GM23248 (cell line): ENCODE results near the gene TTLL5. TPM values are rescaled to one million over a fixed set of nuclear protein-coding genes. Genes with fewer than 3 reads are reported as not detected.

Experiments
- DNase-seq: peaks from one replicate; pipeline ENCODE4 v3.0.0-alpha.2; 2015
- H2AFZ ChIP-seq: fragments of 200-600 bp; sonication (generic); 2 replicates; pipeline ENCODE4 v1.6.1; 2016; ENCODE audit warnings: antibody characterized with exemption
- H3F3A ChIP-seq: fragments of 200-600 bp; sonication (generic); 2 replicates; pipeline ENCODE4 v1.6.1; 2016; ENCODE audit warnings: mild to moderate bottlenecking, antibody characterized with exemption, mixed run types; ENCODE audit not compliant: insufficient read depth
- H3K27ac ChIP-seq: fragments of 200-600 bp; sonication (generic); 2 replicates; pipeline ENCODE4 v1.5.1; 2016; ENCODE audit warnings: mild to moderate bottlenecking
- H3K27me3 ChIP-seq: fragments of 200-600 bp; sonication (generic); replicated peaks from 2 replicates; pipeline ENCODE4 v1.6.1; 2016; ENCODE audit warnings: mild to moderate bottlenecking; ENCODE audit not compliant: insufficient read depth
- H3K36me3 ChIP-seq: fragments of 200-600 bp; sonication (generic); 2 replicates; pipeline ENCODE4 v1.6.1; 2016; ENCODE audit warnings: low read depth, mild to moderate bottlenecking
- H3K4me1 ChIP-seq: fragments of 200-600 bp; sonication (generic); 2 replicates; pipeline ENCODE4 v1.6.1; 2016; ENCODE audit warnings: mild to moderate bottlenecking; ENCODE audit not compliant: insufficient read depth
- H3K4me2 ChIP-seq: fragments of 200-600 bp; sonication (generic); one replicate; pipeline ENCODE4 v1.6.1; 2016; ENCODE audit warnings: mild to moderate bottlenecking; ENCODE audit not compliant: unreplicated experiment
- H3K4me3 ChIP-seq: fragments of 200-600 bp; sonication (generic); 2 replicates; pipeline ENCODE4 v1.5.1; 2016; ENCODE audit warnings: mild to moderate bottlenecking
- H3K79me2 ChIP-seq: fragments of 200-600 bp; sonication (generic); 2 replicates; pipeline ENCODE4 v1.6.1; 2016; ENCODE audit warnings: mild to moderate bottlenecking; ENCODE audit not compliant: insufficient read depth
- H3K9ac ChIP-seq: fragments of 200-600 bp; sonication (generic); 2 replicates; pipeline ENCODE4 v1.6.1; 2016; ENCODE audit warnings: mild to moderate bottlenecking
- H3K9me2 ChIP-seq: fragments of 200-600 bp; sonication (generic); 2 replicates; pipeline ENCODE4 v1.6.1; 2016; ENCODE audit warnings: mixed run types, mild to moderate bottlenecking, moderate library complexity; ENCODE audit not compliant: insufficient read depth
- H3K9me3 ChIP-seq: fragments of 200-600 bp; sonication (generic); one replicate; pipeline ENCODE4 v1.6.1; 2017; ENCODE audit warnings: low read depth
- H4K20me1 ChIP-seq: fragments of 200-600 bp; sonication (generic); 2 replicates; pipeline ENCODE4 v1.6.0; 2016; ENCODE audit not compliant: insufficient read depth
- EZH2 ChIP-seq: fragments of 200-600 bp; sonication (generic); IDR thresholded peaks from 2 replicates; pipeline ENCODE4 v1.6.1; 2018; ENCODE audit warnings: antibody characterized with exemption, mild to moderate bottlenecking; ENCODE audit not compliant: insufficient read depth, poor library complexity, severe bottlenecking
- EZH2phosphoT487 ChIP-seq: fragments of 200-600 bp; sonication (generic); IDR thresholded peaks from 2 replicates; pipeline ENCODE4 v1.6.1; 2018; ENCODE audit warnings: antibody characterized with exemption, moderate library complexity, mild to moderate bottlenecking, low read depth; ENCODE audit not compliant: insufficient read depth
- WGBS, 2 experiments: methylation state at CpG; one replicate each; pipeline ENCODE4 v1.1.6; 2015 to 2017; ENCODE audit warnings: low lambda C conversion rate in 2 of 2, low coverage in 1 of 2; ENCODE audit errors: missing lambda C conversion rate in 2 of 2; 5-methylcytosine and 5-hydroxymethylcytosine counted together
- in situ Hi-C: fragments of 300-500 bp; cut with MboI; formaldehyde crosslinking; loops from 2 replicates; pipeline ENCODE4 v1.15.0; 2020
- polyA plus RNA-seq: library from polyadenylated mRNA; unstranded; fragments of >200 nt; fragmentation: Nextera tagmentation; extraction: Ambion mirVana; gene quantifications from 2 replicates; pipeline ENCODE4 v1.2.1, GENCODE V29; 2016
- total RNA-seq: library from RNA; depleted of rRNA; stranded (reverse); fragments of >200 nt; shearing (Covaris generic); gene quantifications from 2 replicates; pipeline ENCODE4 v1.2.3, GENCODE V29; 2014

TTLL5 gene
- total and polyA plus RNA-seq, 2 experiments from 2014 or later, result 14.6 to 17.8 TPM

DNA sequence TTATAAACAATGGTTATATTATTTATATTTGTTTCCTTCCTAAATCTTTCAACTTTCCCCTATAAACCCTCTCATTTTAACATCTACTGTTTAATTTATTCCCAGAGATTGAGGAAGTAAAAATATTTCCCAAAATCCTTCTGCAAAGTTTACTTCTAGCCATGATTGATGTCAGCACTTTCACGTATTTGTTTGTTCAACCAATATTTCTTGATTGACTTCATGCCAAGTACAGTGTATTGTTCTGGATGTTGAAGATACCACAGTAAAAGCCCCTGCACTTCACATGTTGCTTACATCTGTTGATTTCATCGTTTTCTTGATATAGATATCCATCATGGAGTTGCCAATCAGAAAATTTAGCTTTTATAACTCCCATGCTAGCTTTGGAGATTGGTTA, 81.8 kb downstream of the TTLL5 start:
- no peak overlapping the region for H3K9ac ChIP-seq

DNA sequence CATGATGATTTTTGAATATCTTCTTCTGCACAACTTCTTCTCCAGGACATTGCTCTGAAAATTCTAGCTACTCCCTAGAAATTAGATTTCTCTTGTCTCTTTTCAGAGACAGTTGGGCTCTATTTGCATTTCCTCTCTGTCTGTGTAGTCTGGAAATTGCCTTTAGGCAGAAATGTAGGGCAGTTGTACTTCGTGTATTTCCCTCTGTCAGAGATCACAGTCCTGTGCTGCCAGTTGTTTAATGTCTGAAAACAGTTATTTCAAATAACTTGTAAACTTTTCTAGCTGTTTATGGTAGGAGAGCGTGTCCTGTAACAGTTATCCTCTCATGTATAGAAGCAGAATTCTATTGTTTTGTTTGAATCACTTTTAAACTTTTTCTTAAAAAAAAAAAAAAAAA, 86.9 kb downstream of the TTLL5 start:
- 97 to 100% methylated on average over 2 of the region's 2 CpGs for WGBS, 2 experiments
- H3K36me3 ChIP-seq, result 0 out of 2 replicates have a peak, but pooled peaks cover 7% of the 10 kb centered on the region
- no peak overlapping the region for H3K27ac ChIP-seq
- H3K27me3 ChIP-seq, result no peaks in the 10 kb centered on the region
- no peak overlapping the region for H3K4me3 ChIP-seq
- TF ChIP-seq EZH2 (no peak), EZH2phosphoT487 (no peak)
- H3K79me2 ChIP-seq, result no peaks in the 10 kb centered on the region
- H4K20me1 ChIP-seq, result no peaks in the 10 kb centered on the region
- DNase-seq, result no peak
- no peak overlapping the region for H3K9ac ChIP-seq
- no peaks in the 10 kb centered on the region for H3K9me2 ChIP-seq
- peaks cover 4% of the 10 kb centered on the region for H3F3A ChIP-seq
- H3K4me1 ChIP-seq, result peaks cover 20% of the 10 kb centered on the region
- H3K9me3 ChIP-seq, result no peaks in the 10 kb centered on the region
- H2AFZ ChIP-seq, result no peak overlapping the region
- in situ Hi-C loops, result no loop called here
- H3K4me2 ChIP-seq, result no peak overlapping the region

More for the DNA sequence above, 81.8 kb downstream of the TTLL5 start:
- H3K4me2 ChIP-seq, result no peak overlapping the region
- no peak for DNase-seq
- no peaks in the 10 kb centered on the region for H3F3A ChIP-seq
- no peak for TF ChIP-seq EZH2
- TF ChIP-seq EZH2phosphoT487, result no peak
- no peak overlapping the region for H3K27ac ChIP-seq
- WGBS, 2 experiments, result 73 to 75% methylated on average over 2 of the region's 2 CpGs
- peaks cover 7% of the 10 kb centered on the region; the same call in 1 of the 2 replicates for H3K36me3 ChIP-seq
- H3K9me3 ChIP-seq, result no peaks in the 10 kb centered on the region
- H3K79me2 ChIP-seq, result no peaks in the 10 kb centered on the region
- H3K27me3 ChIP-seq, result no peaks in the 10 kb centered on the region
- no peaks in the 10 kb centered on the region for H4K20me1 ChIP-seq
- H3K4me1 ChIP-seq, result no peaks in the 10 kb centered on the region
- no peak overlapping the region for H3K4me3 ChIP-seq
- no peaks in the 10 kb centered on the region for H3K9me2 ChIP-seq
- in situ Hi-C loops, result no loop called here
- H2AFZ ChIP-seq, result no peak overlapping the region

DNA sequence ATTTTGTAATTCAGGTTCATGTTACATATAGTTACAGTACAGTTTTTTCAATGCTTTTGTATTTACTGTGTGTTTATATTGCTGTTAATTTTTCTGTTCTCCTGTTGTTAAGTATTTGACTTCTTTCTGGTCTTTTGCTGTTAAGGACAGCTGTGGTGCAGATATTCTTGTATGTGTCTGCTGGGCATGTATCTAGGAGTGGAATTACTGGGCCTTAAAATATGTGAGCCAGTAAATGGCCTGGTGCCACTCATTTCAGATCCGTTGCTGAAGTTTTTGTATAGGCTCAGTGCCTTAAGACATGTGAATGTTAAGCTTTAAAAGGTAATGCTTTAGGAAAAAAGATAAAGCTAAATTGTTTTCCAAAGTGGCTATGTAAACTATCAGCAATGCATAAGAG, 87.3 kb downstream of the TTLL5 start:
- in situ Hi-C loops, result no loop called here
- 0 out of 2 replicates have a peak, but pooled peaks cover 7% of the 10 kb centered on the region for H3K36me3 ChIP-seq
- no peak overlapping the region for H3K9ac ChIP-seq
- H3K27ac ChIP-seq, result no peak overlapping the region
- no peak overlapping the region for H3K4me2 ChIP-seq
- 58 to 60% methylated on average over 1 of the region's 1 CpG for WGBS, 2 experiments
- no peaks in the 10 kb centered on the region for H3K79me2 ChIP-seq
- H3K4me3 ChIP-seq, result no peak overlapping the region
- H3K4me1 ChIP-seq, result peaks cover 24% of the 10 kb centered on the region
- peak; percentile 4 for DNase-seq
- no peaks in the 10 kb centered on the region for H3K27me3 ChIP-seq
- no peaks in the 10 kb centered on the region for H3K9me3 ChIP-seq
- H4K20me1 ChIP-seq, result no peaks in the 10 kb centered on the region
- TF ChIP-seq EZH2 (no peak), EZH2phosphoT487 (no peak)
- H3K9me2 ChIP-seq, result no peaks in the 10 kb centered on the region
- H3F3A ChIP-seq, result peaks cover 8% of the 10 kb centered on the region
- no peak overlapping the region for H2AFZ ChIP-seq

DNA sequence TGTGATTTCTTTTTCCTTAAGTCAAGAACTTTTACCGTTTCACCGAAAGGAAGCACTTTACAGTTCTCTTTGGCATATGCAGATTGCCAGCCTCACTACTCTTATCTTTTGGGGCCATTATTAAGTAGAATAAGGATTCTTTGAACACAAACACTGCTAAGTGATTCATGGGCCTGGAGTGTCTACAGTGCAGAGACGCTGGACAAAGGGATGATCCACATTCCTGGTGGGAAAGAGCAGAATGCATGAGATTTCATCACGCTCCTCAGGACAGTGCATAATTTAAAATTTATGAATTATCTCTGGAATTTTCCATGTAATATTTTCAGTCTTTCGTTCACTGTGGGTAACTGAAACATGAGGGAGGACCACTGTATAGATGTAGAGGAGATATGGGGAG, 90.2 kb downstream of the TTLL5 start:
- Histone ChIP-seq H4K20me1 (no peaks in the 10 kb centered on the region), H3K27ac (no peak overlapping the region), H3K27me3 (no peaks in the 10 kb centered on the region), H3K4me1 (peaks cover 27% of the 10 kb centered on the region), H3K4me3 (no peak overlapping the region), H3K9me2 (no peaks in the 10 kb centered on the region), H3K36me3 (0 out of 2 replicates have a peak, but pooled peaks cover 7% of the 10 kb centered on the region), H3K4me2 (no peak overlapping the region), H3F3A (peaks cover 10% of the 10 kb centered on the region), H3K9ac (no peak overlapping the region), H2AFZ (no peak overlapping the region), H3K9me3 (no peaks in the 10 kb centered on the region), H3K79me2 (no peaks in the 10 kb centered on the region)
- TF ChIP-seq EZH2 (no peak), EZH2phosphoT487 (no peak)
- in situ Hi-C loops, result no loop called here
- WGBS, 2 experiments, result 72 to 73% methylated on average over 5 of the region's 5 CpGs
- DNase-seq, result peak; percentile 56

DNA sequence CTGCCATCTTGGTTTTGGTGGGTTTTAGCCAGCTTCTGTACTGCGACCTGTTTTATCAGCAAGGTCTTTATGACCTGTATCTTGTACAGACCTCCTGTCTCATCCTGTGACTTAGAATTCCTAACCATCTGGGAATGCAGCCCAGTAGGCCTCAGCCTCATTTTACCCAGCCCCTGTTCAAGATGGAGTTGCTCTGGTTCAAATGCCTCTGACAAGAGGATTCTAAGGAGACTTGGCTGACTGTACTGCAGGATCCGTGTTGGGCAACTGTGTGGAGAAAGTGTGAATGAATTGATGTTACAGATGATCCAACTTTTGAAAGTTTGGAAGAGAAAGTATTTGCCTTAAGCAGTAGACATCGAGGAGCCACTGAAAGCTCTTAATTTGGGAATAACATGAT, 91.0 kb downstream of the TTLL5 start:
- Histone ChIP-seq H3K4me3 (no peak overlapping the region), H2AFZ (no peak overlapping the region)
- peak; percentile 17 for DNase-seq

More for the DNA sequence above, 91.0 kb downstream of the TTLL5 start:
- Histone ChIP-seq H3F3A (peaks cover 10% of the 10 kb centered on the region), H3K27ac (no peak overlapping the region), H3K9me3 (no peaks in the 10 kb centered on the region), H3K79me2 (no peaks in the 10 kb centered on the region), H3K9me2 (no peaks in the 10 kb centered on the region), H4K20me1 (no peaks in the 10 kb centered on the region), H3K4me2 (no peak overlapping the region), H3K9ac (no peak overlapping the region), H3K4me1 (peaks cover 27% of the 10 kb centered on the region), H3K27me3 (no peaks in the 10 kb centered on the region), H3K36me3 (0 out of 2 replicates have a peak, but pooled peaks cover 4% of the 10 kb centered on the region)
- no peak for TF ChIP-seq EZH2
- TF ChIP-seq EZH2phosphoT487, result no peak
- WGBS, 2 experiments, result 37 to 38% methylated on average over 3 of the region's 3 CpGs
- in situ Hi-C loops, result no loop called here
